Hepatocyte (in vitro differentiated cells): ENCODE data around the gene MSH3. TPM values are rescaled to one million over a fixed set of nuclear protein-coding genes. Genes with fewer than 3 reads are reported as not detected.
"Not testable (repeated sequence)": the region's sequence is repeated elsewhere in the genome, so short reads cannot be mapped to it uniquely, and the experiment has no call there.

Experiments
- DNase-seq: peaks from one replicate; pipeline ENCODE4 v3.0.0-alpha.2; 2016; ENCODE audit warnings: low spot score
- H2AFZ ChIP-seq: fragments of 200-600 bp; sonication (generic); 2 replicates; pipeline ENCODE4 v1.6.0; 2016; ENCODE audit warnings: antibody characterized with exemption, mild to moderate bottlenecking
- H3K27ac ChIP-seq: fragments of 200-600 bp; sonication (generic); 2 replicates; pipeline ENCODE4 v1.5.1; 2016; ENCODE audit warnings: mild to moderate bottlenecking
- H3K27me3 ChIP-seq: fragments of 200-600 bp; sonication (generic); 2 replicates; pipeline ENCODE4 v1.6.1; 2016
- H3K36me3 ChIP-seq: fragments of 200-600 bp; sonication (generic); replicated peaks from 2 replicates; pipeline ENCODE4 v1.5.1; 2016; ENCODE audit warnings: low read depth; ENCODE audit not compliant: insufficient read depth
- H3K4me1 ChIP-seq: fragments of 200-600 bp; sonication (generic); 2 replicates; pipeline ENCODE4 v1.5.1; 2016; ENCODE audit warnings: mild to moderate bottlenecking, moderate library complexity; ENCODE audit not compliant: insufficient read depth
- H3K4me2 ChIP-seq: fragments of 200-600 bp; sonication (generic); 2 replicates; pipeline ENCODE4 v1.6.0; 2016
- H3K4me3 ChIP-seq: fragments of 200-600 bp; sonication (generic); 2 replicates; pipeline ENCODE4 v1.5.1; 2016; ENCODE audit warnings: mild to moderate bottlenecking
- H3K79me2 ChIP-seq: fragments of 200-600 bp; sonication (generic); 2 replicates; pipeline ENCODE4 v1.6.0; 2017; ENCODE audit warnings: mild to moderate bottlenecking
- H3K9me2 ChIP-seq: fragments of 200-600 bp; sonication (generic); replicated peaks from 2 replicates; pipeline ENCODE4 v1.6.0; 2017; ENCODE audit warnings: mild to moderate bottlenecking; ENCODE audit not compliant: insufficient read depth
- H3K9me3 ChIP-seq: fragments of 200-600 bp; sonication (generic); 2 replicates; pipeline ENCODE4 v1.5.1; 2016; ENCODE audit warnings: low read depth, mild to moderate bottlenecking
- H4K20me1 ChIP-seq: fragments of 200-600 bp; sonication (generic); 2 replicates; pipeline ENCODE4 v1.6.0; 2016; ENCODE audit warnings: mild to moderate bottlenecking; ENCODE audit not compliant: insufficient read depth, poor library complexity, severe bottlenecking
- EZH2 ChIP-seq: fragments of 200-600 bp; sonication (generic); IDR thresholded peaks from 2 replicates; pipeline ENCODE4 v1.6.1; 2016; ENCODE audit warnings: antibody characterized with exemption, mild to moderate bottlenecking, borderline replicate concordance
- EZH2phosphoT487 ChIP-seq: fragments of 200-600 bp; sonication (generic); IDR thresholded peaks from one replicate; pipeline ENCODE4 v1.6.1; 2018; ENCODE audit warnings: antibody characterized with exemption, mild to moderate bottlenecking, low read depth, moderate library complexity; ENCODE audit not compliant: unreplicated experiment, severe bottlenecking
- WGBS: methylation state at CpG from one replicate; pipeline ENCODE4 v1.1.6; 2016; ENCODE audit warnings: low lambda C conversion rate; ENCODE audit errors: missing lambda C conversion rate; 5-methylcytosine and 5-hydroxymethylcytosine counted together
- polyA plus RNA-seq: library from polyadenylated mRNA; unstranded; fragments of >200 nt; fragmentation: Nextera tagmentation; extraction: Ambion mirVana; gene quantifications from 2 replicates; pipeline ENCODE4 v1.2.1, GENCODE V29; 2016
- total RNA-seq: library from RNA; depleted of rRNA; stranded (reverse); fragments of >200 nt; gene quantifications from 2 replicates; pipeline ENCODE4 v1.2.3, GENCODE V29; 2014
- TF ChIP-seq, protein P1 (sequence below): fragments of 200-600 bp; sonication (generic); IDR thresholded peaks from 2 replicates; pipeline ENCODE4 v1.5.1; 2016; ENCODE audit warnings: antibody characterized with exemption, mild to moderate bottlenecking; ENCODE audit not compliant: poor library complexity

MSH3 gene
- total and polyA plus RNA-seq, 2 experiments from 2014 or later, result 8.1 to 13.2 TPM

DNA sequence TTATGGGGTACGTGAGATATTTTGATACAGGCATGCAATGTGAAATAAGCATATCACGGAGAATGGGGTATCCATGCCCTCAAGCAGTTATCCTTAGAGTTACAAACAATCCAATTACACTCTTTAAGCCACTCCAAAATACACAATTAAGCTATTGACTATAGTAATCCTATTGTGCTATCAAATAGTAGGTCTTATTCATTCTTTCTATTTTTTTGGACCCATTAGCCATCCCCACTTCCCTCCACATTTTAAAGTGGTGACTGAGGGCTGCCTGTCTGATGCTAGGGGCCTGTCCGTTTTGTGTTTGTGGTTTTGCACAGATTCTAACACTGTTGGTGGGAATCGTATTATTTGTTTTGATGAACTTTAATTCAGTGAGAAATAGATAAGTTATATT lies 130.0 kb downstream of the MSH3 start:
- H3K4me3 ChIP-seq, result no peak overlapping the region
- H3K36me3 ChIP-seq, result no peaks in the 10 kb centered on the region
- H4K20me1 ChIP-seq, result no peaks in the 10 kb centered on the region
- no peaks in the 10 kb centered on the region for H3K79me2 ChIP-seq
- DNase-seq, result no peak
- no peaks in the 10 kb centered on the region for H3K27me3 ChIP-seq
- TF ChIP-seq EZH2 (no peak), EZH2phosphoT487 (no peak)
- TF ChIP-seq, protein P1, sequence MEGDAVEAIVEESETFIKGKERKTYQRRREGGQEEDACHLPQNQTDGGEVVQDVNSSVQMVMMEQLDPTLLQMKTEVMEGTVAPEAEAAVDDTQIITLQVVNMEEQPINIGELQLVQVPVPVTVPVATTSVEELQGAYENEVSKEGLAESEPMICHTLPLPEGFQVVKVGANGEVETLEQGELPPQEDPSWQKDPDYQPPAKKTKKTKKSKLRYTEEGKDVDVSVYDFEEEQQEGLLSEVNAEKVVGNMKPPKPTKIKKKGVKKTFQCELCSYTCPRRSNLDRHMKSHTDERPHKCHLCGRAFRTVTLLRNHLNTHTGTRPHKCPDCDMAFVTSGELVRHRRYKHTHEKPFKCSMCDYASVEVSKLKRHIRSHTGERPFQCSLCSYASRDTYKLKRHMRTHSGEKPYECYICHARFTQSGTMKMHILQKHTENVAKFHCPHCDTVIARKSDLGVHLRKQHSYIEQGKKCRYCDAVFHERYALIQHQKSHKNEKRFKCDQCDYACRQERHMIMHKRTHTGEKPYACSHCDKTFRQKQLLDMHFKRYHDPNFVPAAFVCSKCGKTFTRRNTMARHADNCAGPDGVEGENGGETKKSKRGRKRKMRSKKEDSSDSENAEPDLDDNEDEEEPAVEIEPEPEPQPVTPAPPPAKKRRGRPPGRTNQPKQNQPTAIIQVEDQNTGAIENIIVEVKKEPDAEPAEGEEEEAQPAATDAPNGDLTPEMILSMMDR, result no peak
- H3K27ac ChIP-seq, result no peak overlapping the region
- no peaks in the 10 kb centered on the region for H3K9me3 ChIP-seq
- no peaks in the 10 kb centered on the region for H3K9me2 ChIP-seq
- H3K4me1 ChIP-seq, result no peaks in the 10 kb centered on the region
- no peak overlapping the region for H3K4me2 ChIP-seq
- H2AFZ ChIP-seq, result no peak overlapping the region
- 96% methylated on average over 4 of the region's 4 CpGs for WGBS

DNA sequence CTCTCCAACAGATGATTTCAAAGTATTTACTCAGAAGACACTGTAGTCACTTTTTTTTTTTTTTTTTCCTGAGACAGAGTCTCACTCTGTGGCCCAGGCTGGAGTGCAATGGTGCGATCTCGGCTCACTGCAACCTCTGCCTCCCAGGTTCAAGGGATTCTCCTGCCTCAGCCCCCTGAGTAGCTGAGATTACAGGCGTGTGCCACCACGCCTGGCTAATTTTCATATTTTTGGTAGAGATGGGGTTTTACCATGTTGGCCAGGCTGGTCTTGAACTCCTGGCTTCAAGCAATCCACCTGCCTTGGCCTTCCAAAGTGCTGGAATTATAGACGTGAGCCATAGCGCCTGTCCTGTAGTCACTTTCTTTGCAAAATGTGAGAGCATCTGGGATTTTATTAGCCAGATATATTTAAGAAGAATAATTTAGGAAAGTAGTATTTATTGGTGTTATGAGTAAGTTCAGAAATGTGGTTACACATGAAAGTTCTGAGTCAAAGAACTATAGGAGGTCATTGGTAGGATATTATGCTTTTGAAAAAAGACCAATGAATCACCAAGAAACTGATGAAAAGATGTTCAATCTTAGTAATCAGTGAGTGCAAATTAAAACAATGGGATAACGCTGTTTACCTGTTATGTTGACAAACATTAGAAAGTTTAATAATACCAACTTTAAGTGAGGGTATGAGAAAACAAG lies 135.0 kb downstream of the MSH3 start:
- not testable (repeated sequence) for H3K27ac ChIP-seq, H3K4me2 ChIP-seq, H2AFZ ChIP-seq, H3K36me3 ChIP-seq, H3K4me1 ChIP-seq, DNase-seq, H3K4me3 ChIP-seq, H3K27me3 ChIP-seq, H3K9me2 ChIP-seq, H3K79me2 ChIP-seq, H4K20me1 ChIP-seq, H3K9me3 ChIP-seq
- 95% methylated on average over 7 of the region's 7 CpGs for WGBS

DNA sequence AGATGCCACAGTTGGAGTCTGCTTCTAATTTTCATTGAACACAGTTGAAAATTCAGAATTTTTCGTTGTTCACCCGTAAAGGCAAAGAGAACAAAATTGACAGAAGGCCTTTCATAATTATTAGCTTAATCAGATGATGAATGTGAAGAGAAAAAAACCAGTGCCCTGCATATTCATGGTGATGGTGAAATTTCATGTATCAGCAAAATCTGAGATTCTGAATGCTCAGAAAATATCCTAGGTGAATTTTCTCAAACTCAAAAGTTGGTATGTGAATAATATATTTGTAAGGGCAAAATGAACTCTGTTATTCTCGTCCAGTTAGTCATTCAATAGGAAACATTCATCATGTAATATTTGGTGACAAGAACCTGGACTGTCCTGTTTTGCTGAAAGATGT lies 136.2 kb downstream of the MSH3 start:
- Histone ChIP-seq H3K4me2 (no peak overlapping the region), H3K27me3 (no peaks in the 10 kb centered on the region), H3K27ac (no peak overlapping the region), H3K9me2 (no peaks in the 10 kb centered on the region), H2AFZ (no peak overlapping the region), H3K4me3 (no peak overlapping the region), H3K9me3 (no peaks in the 10 kb centered on the region), H3K79me2 (no peaks in the 10 kb centered on the region), H4K20me1 (no peaks in the 10 kb centered on the region), H3K36me3 (no peaks in the 10 kb centered on the region), H3K4me1 (no peaks in the 10 kb centered on the region)
- WGBS, result 97% methylated on average over 3 of the region's 3 CpGs
- TF ChIP-seq EZH2phosphoT487, result no peak
- TF ChIP-seq, protein P1, result no peak
- no peak for TF ChIP-seq EZH2
- DNase-seq, result no peak

DNA sequence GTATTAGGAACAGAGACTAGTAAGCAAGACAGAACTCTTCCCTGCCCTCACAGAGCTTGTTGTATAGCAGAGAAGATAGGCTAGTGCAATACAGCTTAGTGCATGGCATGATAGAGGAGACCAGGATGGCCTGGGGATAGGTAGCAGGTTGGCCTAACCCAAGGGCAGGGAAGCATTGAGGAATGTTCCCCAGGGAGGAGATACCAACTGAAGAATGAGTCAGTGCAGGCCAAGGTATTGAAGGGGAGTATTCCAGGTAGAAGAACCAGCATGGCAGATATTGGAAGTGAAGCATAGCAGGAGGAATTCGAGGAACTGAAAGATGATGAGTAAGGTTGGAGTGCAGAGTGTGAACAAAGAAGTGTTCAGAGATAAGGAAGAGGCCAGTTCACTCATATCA lies 138.9 kb downstream of the MSH3 start:
- DNase-seq, result no peak
- whole genome bisulfite sequencing, result 88% methylated on average over 1 of the region's 1 CpG
- H2AFZ ChIP-seq, result no peak overlapping the region
- TF ChIP-seq, protein P1, result no peak
- TF ChIP-seq EZH2 (no peak), EZH2phosphoT487 (no peak)
- H3K27ac ChIP-seq, result no peak overlapping the region
- H3K4me3 ChIP-seq, result no peak overlapping the region
- H4K20me1 ChIP-seq, result no peaks in the 10 kb centered on the region
- no peaks in the 10 kb centered on the region for H3K27me3 ChIP-seq
- no peak overlapping the region for H3K4me2 ChIP-seq
- no peaks in the 10 kb centered on the region for H3K36me3 ChIP-seq
- H3K79me2 ChIP-seq, result no peaks in the 10 kb centered on the region
- no peaks in the 10 kb centered on the region for H3K9me2 ChIP-seq
- no peaks in the 10 kb centered on the region for H3K9me3 ChIP-seq
- no peaks in the 10 kb centered on the region for H3K4me1 ChIP-seq
